Measurements from ENCODE around the gene EML4.
"Not testable (repeated sequence)": the region's sequence is repeated elsewhere in the genome, so short reads cannot be mapped to it uniquely, and the experiment has no call there.

EML4 gene

DNA sequence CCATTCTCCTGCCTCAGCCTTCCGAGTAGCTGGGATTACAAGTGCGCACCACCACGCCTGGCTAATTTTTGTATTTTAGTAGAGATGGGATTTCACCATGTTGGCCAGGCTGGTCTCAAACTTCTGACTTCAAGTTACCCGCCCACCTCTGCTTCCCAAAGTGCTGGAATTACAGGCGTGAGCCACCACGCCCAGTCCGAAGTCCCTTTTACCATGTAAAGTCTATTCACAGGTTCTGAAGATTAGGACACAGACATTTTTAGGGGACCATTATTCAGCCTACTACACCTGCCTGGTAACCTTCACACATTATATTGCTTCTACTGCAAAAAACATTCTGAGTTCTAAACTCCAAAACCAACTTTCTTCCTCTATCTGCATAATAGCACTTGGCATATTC lies 210.9 kb downstream of the EML4 start:
- H3K4me3 ChIP-seq (ENCODE audit: low read depth, low read length); H3K9ac ChIP-seq (ENCODE audit: low read depth, low read length); H3K4me1 ChIP-seq (ENCODE audit: control insufficient read depth, insufficient read depth, low read length); H3K9me3 ChIP-seq (ENCODE audit: control insufficient read depth, insufficient read depth, low read length); H3K27ac ChIP-seq (ENCODE audit: low read depth, low read length); H3K27me3 ChIP-seq (ENCODE audit: control insufficient read depth, insufficient read depth, low read length); H3K36me3 ChIP-seq (ENCODE audit: control insufficient read depth, insufficient read depth, low read length): not testable (repeated sequence)

- Histone ChIP-seq H3K27ac (ENCODE audit: low read depth, low read length) (no peak overlapping the region), H3K27me3 (ENCODE audit: control insufficient read depth, insufficient read depth, low read length) (no peaks in the 10 kb centered on the region), H3K36me3 (ENCODE audit: control insufficient read depth, insufficient read depth, low read length) (no peaks in the 10 kb centered on the region), H3K4me3 (ENCODE audit: low read depth, low read length) (no peak overlapping the region), H3K9ac (ENCODE audit: low read depth, low read length) (no peak overlapping the region), H3K4me1 (ENCODE audit: control insufficient read depth, insufficient read depth, low read length) (no peaks in the 10 kb centered on the region), H3K9me3 (ENCODE audit: control insufficient read depth, insufficient read depth, low read length) (no peaks in the 10 kb centered on the region)
Measured at GRCh38 chr2:42382144-42382543, 213.0 kb downstream of the EML4 start.

All from HUES48 (cell line).